Measurements from ENCODE around the gene RPS6KB1. TPM values are rescaled to one million over a fixed set of nuclear protein-coding genes. Genes with fewer than 3 reads are reported as not detected.

The RPS6KB1 gene
- 69.7 and 84.9 TPM in 2 replicates for total RNA-seq
- 40.0 TPM for total RNA-seq (2013)
- polyA plus RNA-seq = 15.6 and 25.9 TPM in 2 replicates
- polyA minus RNA-seq = 17.2 and 29.1 TPM in 2 replicates

- 1% methylated on average over 59 of the region's 61 CpGs for WGBS (ENCODE audit: insufficient coverage)
- Mint-ChIP-seq H3K27ac (peak within 1 kb of the TSS; percentile 99), H3K4me3 (peak within 1 kb of the TSS; percentile 98), H3K4me1 (peaks cover 52% of the 10 kb centered on the region), H3K27me3 (no peaks in the 10 kb centered on the region), H3K9me3 (ENCODE audit: insufficient read depth) (no peaks in the 10 kb centered on the region)
- peaks cover 85% of the 10 kb centered on the region for H3K79me2 ChIP-seq (ENCODE audit: control insufficient read depth, insufficient read depth, low read length)
- ATAC-seq (ENCODE audit: low read depth) (peak; percentile 89), DNase-seq (peak; percentile 100)
- no peaks in the 10 kb centered on the region for H3K9me3 ChIP-seq (ENCODE audit: control extremely low read depth in 1 of 3, control insufficient read depth in 2 of 3, insufficient read depth in 1 of 3, low read length in 2 of 3)
- peak within 1 kb of the TSS; percentile 94 to 95 for H3K27ac ChIP-seq (ENCODE audit: low read length in 2 of 2)
- peak within 1 kb of the TSS; percentile 87 for H3K9ac ChIP-seq (ENCODE audit: low read length)
- no peak for TF ChIP-seq EZH2 (IDR thresholded peaks at IDR 0.05; ENCODE audit: borderline replicate concordance, insufficient read depth, low read depth, low read length, poor library complexity, severe bottlenecking)
- ChIA-PET CTCF (interaction anchor here (0.7 to 3.7 kb wide), 6 partner anchors 9 to 186 kb away, joined by 3 to 18 read pairs (median 3); partner anchors contain the start of genes PTRH2 and VMP1), POLR2A (interaction anchor here (1.0 to 1.2 kb wide), 3 partner anchors 45 to 185 kb away, joined by 3 to 8 read pairs (median 5); partner anchors contain the start of genes PTRH2 and VMP1)
- H3K4me3 ChIP-seq (ENCODE audit: control extremely low read depth in 1 of 5, extremely low read depth in 1 of 5, insufficient read depth in 1 of 5, low read depth in 2 of 5, low read length in 4 of 5) = peak within 1 kb of the TSS; percentile 74 to 96 (median 82)
- peak within 1 kb of the TSS; percentile 81 for H3K4me2 ChIP-seq (replicated peaks; ENCODE audit: low read depth, low read length, poor library complexity, severe bottlenecking)
- H4K20me1 ChIP-seq (ENCODE audit: control insufficient read depth, insufficient read depth, low read length, poor library complexity, severe bottlenecking) = peaks cover 14% of the 10 kb centered on the region
- peaks cover 19 to 23% of the 10 kb centered on the region in 2 donors for H3K4me1 ChIP-seq (ENCODE audit: control insufficient read depth in 2 of 2, insufficient read depth in 2 of 2, low read length in 2 of 2)
- peaks cover 5 to 11% of the 10 kb centered on the region in 2 experiments for H3K36me3 ChIP-seq (replicated peaks in 1 of 2; ENCODE audit: control extremely low read depth in 1 of 2, control insufficient read depth in 1 of 2, extremely low read depth in 1 of 2, insufficient read depth in 2 of 2, low read length in 1 of 2)
- intact Hi-C loops (cut with micrococcal nuclease) = loop anchor here (1.0 to 5.0 kb wide), 7 partner anchors 40 to 499 kb away; partner anchors contain the start of genes CLTC, PTRH2, RNFT1 and USP32
- no peaks in the 10 kb centered on the region for H3K27me3 ChIP-seq (replicated peaks in 1 of 4; ENCODE audit: control extremely low read depth in 1 of 4, control insufficient read depth in 3 of 4, insufficient read depth in 4 of 4, low read length in 3 of 4)
- peak within 1 kb of the TSS; percentile 95 for H2AFZ ChIP-seq (ENCODE audit: insufficient read depth, low read depth, low read length, poor library complexity, severe bottlenecking)
Measured at GRCh38 chr17:59892924-59893675, at the start of gene RPS6KB1, which contains the start of gene TUBD1. Gene RPS6KB1, plus strand, starts transcription at chr17:59893121. Its CDS starts 64 bp downstream, at chr17:59893185. Gene TUBD1, minus strand, starts transcription at chr17:59892943. Its CDS starts 1,941 bp downstream, at chr17:59891002.

GRCh38 chr17:59844884-59845594 lies 47.9 kb upstream of the RPS6KB1 start:
- WGBS (ENCODE audit: insufficient coverage) = no CpG with 5 or more reads among the region's 3 CpGs
- no peaks in the 10 kb centered on the region for H3K9me3 Mint-ChIP-seq (ENCODE audit: insufficient read depth)
- TF ChIP-seq EZH2 (IDR thresholded peaks at IDR 0.05; ENCODE audit: borderline replicate concordance, insufficient read depth, low read depth, low read length, poor library complexity, severe bottlenecking) = no peak
- TF ChIP-seq CTCF (IDR thresholded peaks at IDR 0.05) = no peak
- H3K36me3 ChIP-seq (replicated peaks in 1 of 2; ENCODE audit: control extremely low read depth in 1 of 2, control insufficient read depth in 1 of 2, extremely low read depth in 1 of 2, insufficient read depth in 2 of 2, low read length in 1 of 2) = no peaks in the 10 kb centered on the region
- H3K27ac Mint-ChIP-seq = peak overlapping the region; percentile 78
- peaks cover 21% of the 10 kb centered on the region for H3K79me2 ChIP-seq (ENCODE audit: control insufficient read depth, insufficient read depth, low read length)
- H3K4me1 Mint-ChIP-seq = peaks cover 75% of the 10 kb centered on the region
- POLR2A ChIA-PET = interaction anchor here (0.8 kb wide), 1 partner anchor 8 kb away, joined by 6 read pairs; no protein-coding TSS in a partner anchor
- ATAC-seq (ENCODE audit: low read depth) (no peak), DNase-seq (no peak)
- peak overlapping the region; percentile 64 for H3K4me3 Mint-ChIP-seq
- intact Hi-C loops (cut with micrococcal nuclease) = loop anchor here (10.0 kb wide), 1 partner anchor 220 kb away; no protein-coding TSS in a partner anchor
- H3K27me3 Mint-ChIP-seq = no peaks in the 10 kb centered on the region
- H4K20me1 ChIP-seq (ENCODE audit: control insufficient read depth, insufficient read depth, low read length, poor library complexity, severe bottlenecking) = no peaks in the 10 kb centered on the region
- CTCF ChIA-PET = interaction anchor here (1.6 to 1.9 kb wide), 2 partner anchors 17 to 59 kb away, joined by 3 to 7 read pairs; no protein-coding TSS in a partner anchor
- no peak overlapping the region for H2AFZ ChIP-seq (ENCODE audit: insufficient read depth, low read depth, low read length, poor library complexity, severe bottlenecking)
- no peak overlapping the region for H3K4me3 ChIP-seq (ENCODE audit: control extremely low read depth in 1 of 5, extremely low read depth in 1 of 5, insufficient read depth in 1 of 5, low read depth in 2 of 5, low read length in 4 of 5)
- H3K4me2 ChIP-seq (replicated peaks; ENCODE audit: low read depth, low read length, poor library complexity, severe bottlenecking) = peak overlapping the region; percentile 57
- peak overlapping the region; percentile 62 to 85 for H3K27ac ChIP-seq (ENCODE audit: low read length in 2 of 2)
- no peaks in the 10 kb centered on the region for H3K27me3 ChIP-seq (replicated peaks in 1 of 4; ENCODE audit: control extremely low read depth in 1 of 4, control insufficient read depth in 3 of 4, insufficient read depth in 4 of 4, low read length in 3 of 4)
- H3K9ac ChIP-seq (ENCODE audit: low read length) = no peak overlapping the region
- no peaks in the 10 kb centered on the region for H3K9me3 ChIP-seq (ENCODE audit: control extremely low read depth in 1 of 3, control insufficient read depth in 2 of 3, insufficient read depth in 1 of 3, low read length in 2 of 3)
- peaks cover 54 to 60% of the 10 kb centered on the region in 2 donors for H3K4me1 ChIP-seq (ENCODE audit: control insufficient read depth in 2 of 2, insufficient read depth in 2 of 2, low read length in 2 of 2)

Measured in B cell (primary cell).